IMR-90 (cell line): ENCODE results near the gene ATP10A. TPM values are rescaled to one million over a fixed set of nuclear protein-coding genes. Genes with fewer than 3 reads are reported as not detected.
"Not testable (repeated sequence)": the region's sequence is repeated elsewhere in the genome, so short reads cannot be mapped to it uniquely, and the experiment has no call there.

Source experiments
- ATAC-seq: fragments of 200-7000 bp; cut with Tn5 transposase; 2 replicates; pipeline ENCODE4 v1.9.1; 2020; ENCODE audit warnings: low read depth, mild to moderate bottlenecking, moderate library complexity
- BruUV-seq: library from RNA; stranded (reverse); fragments of 400-500 nt; replicated peaks from 2 replicates; lab custom pipeline; 2021; lab: Mats Ljungman, UMichigan
- CTCF ChIA-PET: fragments of 300-600 bp; formaldehyde crosslinking; extraction: SDS; loops from one replicate; lab custom pipeline; 2021; ENCODE audit warnings: antibody characterized with exemption; lab: Yijun Ruan, JAX
- POLR2A ChIA-PET: fragments of 300-600 bp; sonication (Branson Sonifier 250); formaldehyde crosslinking; loops from one replicate; lab custom pipeline; 2022; ENCODE audit warnings: antibody characterized with exemption; ENCODE audit not compliant: unreplicated experiment; lab: Charles Lee
- DNase-seq: peaks from one replicate; pipeline ENCODE4 v3.0.0; 2013
- H2AFZ ChIP-seq: replicated peaks from 2 replicates; pipeline ENCODE3; 2013; ENCODE audit warnings: low read length, mild to moderate bottlenecking; ENCODE audit not compliant: poor library complexity
- H2AK5ac ChIP-seq: 2 replicates; pipeline ENCODE4 v1.6.1; 2013; ENCODE audit warnings: low read depth, low read length, inconsistent platforms
- H2AK9ac ChIP-seq: replicated peaks from 2 replicates; pipeline ENCODE3; 2013; ENCODE audit warnings: mild to moderate bottlenecking, low read depth, low read length, moderate library complexity; ENCODE audit not compliant: poor library complexity
- H2BK120ac ChIP-seq: 2 replicates; pipeline ENCODE4 v1.6.1; 2013; ENCODE audit warnings: low read depth, low read length, inconsistent platforms
- H2BK15ac ChIP-seq: 3 replicates; pipeline ENCODE4 v1.6.1; 2013; ENCODE audit warnings: low read depth, low read length, inconsistent platforms
- H2BK20ac ChIP-seq: 2 replicates; pipeline ENCODE4 v1.6.1; 2013; ENCODE audit warnings: low read depth, mild to moderate bottlenecking, inconsistent platforms, low read length, moderate library complexity
- H2BK5ac ChIP-seq: 2 replicates; pipeline ENCODE4 v1.6.1; 2013; ENCODE audit warnings: mild to moderate bottlenecking, low read depth, low read length, inconsistent platforms; ENCODE audit not compliant: poor library complexity, severe bottlenecking
- H3K14ac ChIP-seq: replicated peaks from 2 replicates; pipeline ENCODE4 v1.6.1; 2013; ENCODE audit warnings: low read depth, low read length, inconsistent platforms
- H3K18ac ChIP-seq: 2 replicates; pipeline ENCODE4 v1.6.1; 2013; ENCODE audit warnings: low read depth, low read length, control low read depth
- H3K23ac ChIP-seq: 2 replicates; pipeline ENCODE4 v1.6.1; 2013; ENCODE audit warnings: low read depth, low read length, inconsistent platforms
- H3K27ac ChIP-seq: 2 replicates; pipeline ENCODE4 v1.5.1; 2013; ENCODE audit warnings: mild to moderate bottlenecking, control low read depth, low read length; ENCODE audit not compliant: insufficient read depth
- H3K27me3 ChIP-seq: 2 replicates; pipeline ENCODE4 v1.6.1; 2013; ENCODE audit warnings: low read length; ENCODE audit not compliant: control insufficient read depth, insufficient read depth
- H3K36me3 ChIP-seq: 2 replicates; pipeline ENCODE4 v1.6.1; 2013; ENCODE audit warnings: low read length, mixed read lengths; ENCODE audit not compliant: control insufficient read depth, insufficient read depth
- H3K4ac ChIP-seq: 2 replicates; pipeline ENCODE4 v1.6.1; 2013; ENCODE audit warnings: low read depth, low read length, inconsistent platforms
- H3K4me1 ChIP-seq: 2 replicates; pipeline ENCODE4 v1.6.1; 2013; ENCODE audit warnings: low read length, mixed read lengths; ENCODE audit not compliant: control insufficient read depth, insufficient read depth
- H3K4me2 ChIP-seq: 2 replicates; pipeline ENCODE4 v1.6.1; 2013; ENCODE audit warnings: low read depth, mild to moderate bottlenecking, control low read depth, low read length, moderate library complexity
- H3K4me3 ChIP-seq: 2 replicates; pipeline ENCODE4 v1.5.1; 2013; ENCODE audit warnings: low read depth, mild to moderate bottlenecking, control low read depth, low read length, moderate library complexity; ENCODE audit not compliant: insufficient read depth
- H3K56ac ChIP-seq: 2 replicates; pipeline ENCODE4 v1.6.1; 2013; ENCODE audit warnings: low read length, inconsistent platforms; ENCODE audit not compliant: insufficient read depth; ENCODE audit errors: extremely low read depth
- H3K79me1 ChIP-seq, 2 experiments: 2 replicates each; pipeline ENCODE4 v1.6.1; 2013; ENCODE audit warnings: low read length in 2 of 2, inconsistent platforms in 1 of 2, low read depth in 1 of 2
- H3K9ac ChIP-seq: 2 replicates; pipeline ENCODE4 v1.6.1; 2013; ENCODE audit warnings: low read depth, low read length, control low read depth
- H3K9me1 ChIP-seq: 2 replicates; pipeline ENCODE4 v1.6.1; 2013; ENCODE audit warnings: low read length, inconsistent platforms; ENCODE audit not compliant: insufficient read depth
- H3K9me3 ChIP-seq: 2 replicates; pipeline ENCODE4 v1.6.1; 2013; ENCODE audit warnings: low read length; ENCODE audit not compliant: control insufficient read depth, insufficient read depth
- H4K20me1 ChIP-seq: 2 replicates; pipeline ENCODE4 v1.6.1; 2013; ENCODE audit warnings: low read length, inconsistent platforms; ENCODE audit not compliant: insufficient read depth
- H4K5ac ChIP-seq: 2 replicates; pipeline ENCODE4 v1.6.1; 2013; ENCODE audit warnings: mild to moderate bottlenecking, low read depth, low read length, control low read depth
- H4K8ac ChIP-seq, 2 experiments: 2 replicates each; pipeline ENCODE4 v1.6.1; 2013; ENCODE audit warnings: low read depth in 2 of 2, low read length in 2 of 2, control low read depth in 1 of 2, inconsistent platforms in 1 of 2
- H4K91ac ChIP-seq: 2 replicates; pipeline ENCODE4 v1.6.1; 2013; ENCODE audit warnings: low read depth, low read length, inconsistent platforms; ENCODE audit not compliant: insufficient read depth
- WGBS, 2 experiments: methylation state at CpG; one replicate each; pipeline versions ENCODE4 v1.1.5 to v1.1.7; 2013; ENCODE audit warnings: missing lambda C conversion rate in 2 of 2; ENCODE audit not compliant: insufficient read length in 1 of 2; ENCODE audit errors: extremely low coverage in 2 of 2; 5-methylcytosine and 5-hydroxymethylcytosine counted together
- dilution Hi-C: fragments of 300-500 bp; cut with HindIII; formaldehyde crosslinking; loops from one replicate; pipeline ENCODE4 v1.14.3; 2018; ENCODE audit warnings: low sequenced_read_pairs; ENCODE audit not compliant: unreplicated experiment
- in situ Hi-C: fragments of 300-500 bp; cut with MboI; formaldehyde crosslinking; loops from 3 replicates; pipeline ENCODE4 v1.14.3; 2019; ENCODE audit warnings: low sequenced_read_pairs, inconsistent platforms, mixed read lengths
- intact Hi-C: fragments of 100-400 bp; cut with micrococcal nuclease; formaldehyde crosslinking; loops from 2 replicates; pipeline ENCODE4 v1.10.0; 2022
- polyA plus RNA-seq, 3 experiments: library from polyadenylated mRNA; depleted of rRNA; stranded (reverse); fragments of >200 nt; gene quantifications; 2 replicates each; pipeline ENCODE4 v1.2.3, GENCODE V29; 2012; ENCODE audit warnings: low replicate concordance in 1 of 3
- total RNA-seq: library from RNA; depleted of rRNA; stranded (reverse); fragments of >200 nt; gene quantifications from 2 replicates; pipeline ENCODE4 v1.2.3, GENCODE V29; 2012
- TF ChIP-seq, protein P1 (sequence below): fragments of 150-350 bp; IDR thresholded peaks from 2 replicates; pipeline ENCODE4 v1.6.1; 2016; ENCODE audit warnings: low read depth, mild to moderate bottlenecking, low read length, moderate library complexity, borderline replicate concordance

Gene ATP10A
- total and polyA plus RNA-seq, 2 of the 4 experiments (the other 2 are of a cell fraction): 13.8 to 16.0 TPM

DNA sequence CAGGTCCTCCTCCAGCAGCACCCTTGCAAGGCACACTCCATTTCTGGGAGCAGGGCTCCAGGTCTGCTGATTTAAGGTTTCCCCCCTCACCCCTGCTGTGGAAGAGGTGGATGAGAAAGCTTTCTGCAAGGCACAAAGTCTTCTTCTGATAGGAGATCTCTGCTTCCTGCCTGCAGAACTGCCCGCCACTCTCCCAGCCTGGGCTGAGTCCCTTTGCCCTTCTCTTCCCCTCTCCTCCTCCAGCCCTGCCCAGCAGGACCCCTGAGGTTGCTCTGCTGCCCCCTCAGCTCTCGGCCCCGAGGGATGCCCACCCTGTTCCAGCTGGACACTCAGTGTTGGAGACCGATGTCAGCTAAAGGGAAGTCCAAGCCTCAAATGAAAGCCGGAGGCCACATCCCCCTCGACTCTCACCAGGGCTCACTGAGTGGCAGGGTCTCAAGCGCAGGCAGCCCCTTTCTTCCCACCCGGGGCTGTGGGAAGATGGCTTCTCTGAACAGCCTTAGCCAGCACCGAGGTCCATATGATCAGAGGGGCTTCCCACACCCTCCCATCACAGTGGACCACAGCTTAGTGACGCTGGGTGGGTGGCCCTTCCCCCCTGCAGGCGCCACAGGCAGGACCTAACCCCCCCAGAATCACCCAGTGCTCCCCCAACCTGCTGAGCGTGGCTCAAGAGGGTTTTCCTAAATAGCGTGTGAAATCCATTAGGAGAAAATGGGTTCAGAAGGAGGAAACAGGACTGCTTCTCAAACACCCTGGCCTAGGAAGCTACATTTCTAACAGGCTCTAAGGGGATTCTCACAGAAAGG lies 4.0 kb downstream of the ATP10A start (continued):
- TF ChIP-seq, protein P1, sequence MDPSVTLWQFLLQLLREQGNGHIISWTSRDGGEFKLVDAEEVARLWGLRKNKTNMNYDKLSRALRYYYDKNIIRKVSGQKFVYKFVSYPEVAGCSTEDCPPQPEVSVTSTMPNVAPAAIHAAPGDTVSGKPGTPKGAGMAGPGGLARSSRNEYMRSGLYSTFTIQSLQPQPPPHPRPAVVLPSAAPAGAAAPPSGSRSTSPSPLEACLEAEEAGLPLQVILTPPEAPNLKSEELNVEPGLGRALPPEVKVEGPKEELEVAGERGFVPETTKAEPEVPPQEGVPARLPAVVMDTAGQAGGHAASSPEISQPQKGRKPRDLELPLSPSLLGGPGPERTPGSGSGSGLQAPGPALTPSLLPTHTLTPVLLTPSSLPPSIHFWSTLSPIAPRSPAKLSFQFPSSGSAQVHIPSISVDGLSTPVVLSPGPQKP: no peak

DNA sequence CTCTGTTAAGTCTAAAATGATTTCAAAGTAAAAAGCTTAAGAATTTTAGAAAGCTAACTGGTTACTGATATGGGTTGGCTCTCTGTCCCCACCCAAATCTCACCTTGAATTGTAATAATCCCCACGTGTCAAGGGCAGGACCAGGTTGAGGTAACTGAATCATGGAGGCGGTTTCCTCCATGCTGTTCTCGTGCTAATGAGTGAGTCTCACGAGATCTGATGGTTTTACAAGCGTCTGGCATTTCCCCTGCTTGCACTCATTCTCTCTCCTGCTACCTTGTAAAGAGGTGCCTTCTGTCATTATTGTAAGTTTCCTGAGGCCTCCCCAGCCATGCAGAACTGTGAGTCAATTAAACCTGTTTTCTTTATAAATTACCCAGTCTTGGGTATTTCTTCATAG lies 7.1 kb downstream of the ATP10A start:
- H3K56ac ChIP-seq, H2BK5ac ChIP-seq, H3K23ac ChIP-seq, H3K27me3 ChIP-seq, H2AK5ac ChIP-seq, POLR2A ChIA-PET, BruUV-seq, H2AK9ac ChIP-seq, ATAC-seq, H2AFZ ChIP-seq, H4K91ac ChIP-seq, H3K18ac ChIP-seq, DNase-seq, intact Hi-C loops, H3K9me3 ChIP-seq, H3K9ac ChIP-seq, H3K4ac ChIP-seq, H3K14ac ChIP-seq, H3K36me3 ChIP-seq, H2BK20ac ChIP-seq, in situ Hi-C loops, H4K5ac ChIP-seq, H2BK15ac ChIP-seq, H3K27ac ChIP-seq, dilution Hi-C loops, H2BK120ac ChIP-seq, H3K4me2 ChIP-seq, H3K4me3 ChIP-seq, H4K8ac ChIP-seq: not testable (repeated sequence)
- no CpG with 5 or more reads among the region's 5 CpGs for WGBS, 2 experiments
- peaks cover 11% of the 10 kb centered on the region; the same call in 1 of the 2 replicates for H4K20me1 ChIP-seq
- H3K79me1 ChIP-seq: peaks cover 8 to 72% of the 10 kb centered on the region in 2 experiments; a peak in 3 of 4 replicates
- H3K9me1 ChIP-seq: peaks cover 34% of the 10 kb centered on the region
- CTCF ChIA-PET: interaction anchor here (0.6 to 2.9 kb wide), 2 partner anchors 78 to 202 kb away, joined by 3 to 11 read pairs; no protein-coding TSS in a partner anchor
- peaks cover 23% of the 10 kb centered on the region for H3K4me1 ChIP-seq
